GM13976 (cell line): ENCODE data around the gene ASCL5.

Experiments used
- DNase-seq: peaks from one replicate; pipeline ENCODE4 v3.0.0; 2012; ENCODE audit warnings: low spot score
- in situ Hi-C: fragments of 300-500 bp; cut with MboI; formaldehyde crosslinking; loops from one replicate; pipeline ENCODE4 v1.12.0; 2022; ENCODE audit warnings: low sequenced_read_pairs, mixed read lengths, inconsistent platforms; ENCODE audit not compliant: unreplicated experiment
- TF ChIP-seq, protein P1 (sequence below): IDR thresholded peaks from 2 replicates; pipeline ENCODE4 v1.5.1; 2012; ENCODE audit warnings: borderline replicate concordance, mild to moderate bottlenecking; ENCODE audit not compliant: insufficient read depth; ENCODE audit errors: extremely low read depth, missing control alignments, control extremely low read depth

ASCL5 gene

DNA sequence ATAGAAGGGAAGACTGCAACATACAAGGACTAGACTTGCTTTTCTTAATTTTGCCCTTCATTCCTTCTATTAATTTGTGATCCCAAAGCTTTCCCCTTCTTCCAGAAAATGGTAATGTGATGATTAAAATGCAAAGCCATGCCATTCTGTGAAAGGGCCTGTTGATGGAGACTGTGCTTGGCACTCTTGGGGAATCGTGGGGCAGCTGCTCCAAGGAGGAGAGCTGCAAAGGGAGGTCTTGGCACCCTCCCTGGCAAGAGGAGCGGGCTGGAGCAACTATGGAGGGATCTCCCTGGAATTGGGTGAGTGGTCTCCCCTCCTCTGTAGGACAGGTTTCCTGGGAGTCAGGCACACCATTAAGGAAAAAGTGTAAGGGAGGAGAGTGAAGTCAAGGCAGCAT lies 31.4 kb downstream of the ASCL5 start:
- TF ChIP-seq, protein P1, sequence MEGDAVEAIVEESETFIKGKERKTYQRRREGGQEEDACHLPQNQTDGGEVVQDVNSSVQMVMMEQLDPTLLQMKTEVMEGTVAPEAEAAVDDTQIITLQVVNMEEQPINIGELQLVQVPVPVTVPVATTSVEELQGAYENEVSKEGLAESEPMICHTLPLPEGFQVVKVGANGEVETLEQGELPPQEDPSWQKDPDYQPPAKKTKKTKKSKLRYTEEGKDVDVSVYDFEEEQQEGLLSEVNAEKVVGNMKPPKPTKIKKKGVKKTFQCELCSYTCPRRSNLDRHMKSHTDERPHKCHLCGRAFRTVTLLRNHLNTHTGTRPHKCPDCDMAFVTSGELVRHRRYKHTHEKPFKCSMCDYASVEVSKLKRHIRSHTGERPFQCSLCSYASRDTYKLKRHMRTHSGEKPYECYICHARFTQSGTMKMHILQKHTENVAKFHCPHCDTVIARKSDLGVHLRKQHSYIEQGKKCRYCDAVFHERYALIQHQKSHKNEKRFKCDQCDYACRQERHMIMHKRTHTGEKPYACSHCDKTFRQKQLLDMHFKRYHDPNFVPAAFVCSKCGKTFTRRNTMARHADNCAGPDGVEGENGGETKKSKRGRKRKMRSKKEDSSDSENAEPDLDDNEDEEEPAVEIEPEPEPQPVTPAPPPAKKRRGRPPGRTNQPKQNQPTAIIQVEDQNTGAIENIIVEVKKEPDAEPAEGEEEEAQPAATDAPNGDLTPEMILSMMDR = no peak
- in situ Hi-C loops = no loop called here
- no peak for DNase-seq

DNA sequence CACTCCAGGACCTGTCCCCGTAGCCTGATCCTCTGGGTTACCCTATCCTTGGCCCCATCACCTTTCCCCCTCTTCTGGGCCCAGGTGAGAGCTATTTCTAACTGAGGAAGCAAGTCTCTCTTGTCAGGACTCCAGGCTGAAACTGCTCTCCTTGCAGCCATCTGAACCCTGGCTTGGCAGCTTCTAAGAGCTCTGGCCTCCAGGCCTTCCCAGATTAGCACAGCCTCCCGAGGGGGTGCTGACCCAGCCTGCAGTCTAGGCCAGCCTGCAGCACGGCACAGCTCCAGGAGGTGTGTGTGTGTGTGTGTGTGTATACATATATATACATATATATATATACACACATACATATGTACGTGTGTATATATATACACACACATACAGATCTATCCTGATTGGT lies 32.2 kb downstream of the ASCL5 start:
- TF ChIP-seq, protein P1 = no peak
- DNase-seq = no peak
- in situ Hi-C loops = no loop called here

DNA sequence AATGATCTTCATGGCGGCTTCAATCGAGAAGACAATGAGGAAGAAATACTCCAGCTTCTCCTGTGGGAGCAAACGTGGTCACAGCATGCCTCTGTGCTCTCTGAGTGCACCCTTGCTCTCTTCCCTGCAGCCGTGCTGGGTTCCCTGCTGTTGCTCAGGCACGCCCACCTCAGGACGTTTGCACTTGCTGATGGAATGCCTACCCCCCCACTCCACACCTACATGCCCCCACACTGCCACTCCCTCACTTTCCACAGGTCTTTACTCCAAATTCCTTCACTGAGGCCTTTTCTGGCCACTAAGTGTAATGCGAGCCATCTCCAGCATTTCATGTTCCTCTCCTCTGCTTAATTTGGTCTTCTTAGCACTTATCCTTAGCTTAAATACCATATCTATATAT lies 33.0 kb downstream of the ASCL5 start:
- DNase-seq = no peak
- in situ Hi-C loops = no loop called here
- TF ChIP-seq, protein P1 = no peak

DNA sequence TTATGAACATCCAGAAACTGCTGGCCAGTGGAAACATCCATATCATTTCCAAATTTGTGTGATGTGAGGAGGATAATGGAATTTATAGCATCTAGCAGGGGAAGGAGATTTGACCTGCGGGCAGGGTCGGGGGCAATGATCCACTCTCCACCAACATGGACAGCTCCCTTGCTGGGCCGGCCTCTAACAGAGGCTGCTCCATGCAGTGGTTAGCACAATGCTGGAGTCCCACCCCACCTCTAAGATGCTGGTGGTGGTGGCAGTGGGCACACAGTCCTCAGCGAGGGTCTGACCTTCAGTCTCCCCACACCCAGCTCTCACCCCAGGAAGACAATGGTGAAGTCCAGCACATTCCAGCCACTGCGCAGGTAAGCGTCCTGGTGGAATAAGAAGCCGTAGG lies 33.4 kb downstream of the ASCL5 start:
- in situ Hi-C loops = no loop called here
- no peak for DNase-seq
- TF ChIP-seq, protein P1 = no peak

DNA sequence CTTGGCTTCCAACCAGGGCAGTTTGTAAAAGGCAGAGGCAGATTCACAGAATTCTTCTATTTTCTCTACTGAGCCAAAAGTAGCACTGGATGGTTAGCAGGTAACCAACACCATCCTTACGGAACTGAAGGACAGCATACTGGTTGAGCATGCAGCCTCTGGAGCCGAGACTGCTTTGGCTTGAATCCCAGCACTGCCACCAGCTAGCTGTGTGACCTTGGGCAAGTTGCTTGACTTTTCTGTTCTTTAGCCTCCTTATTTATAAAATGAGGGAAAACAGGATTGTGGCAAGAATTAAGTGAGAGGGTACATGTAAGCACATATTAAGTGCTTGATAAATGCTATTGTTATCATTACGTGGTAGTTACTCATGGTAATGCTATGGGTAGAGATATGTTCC lies 34.2 kb downstream of the ASCL5 start:
- no peak for DNase-seq
- in situ Hi-C loops = no loop called here
- TF ChIP-seq, protein P1 = no peak

DNA sequence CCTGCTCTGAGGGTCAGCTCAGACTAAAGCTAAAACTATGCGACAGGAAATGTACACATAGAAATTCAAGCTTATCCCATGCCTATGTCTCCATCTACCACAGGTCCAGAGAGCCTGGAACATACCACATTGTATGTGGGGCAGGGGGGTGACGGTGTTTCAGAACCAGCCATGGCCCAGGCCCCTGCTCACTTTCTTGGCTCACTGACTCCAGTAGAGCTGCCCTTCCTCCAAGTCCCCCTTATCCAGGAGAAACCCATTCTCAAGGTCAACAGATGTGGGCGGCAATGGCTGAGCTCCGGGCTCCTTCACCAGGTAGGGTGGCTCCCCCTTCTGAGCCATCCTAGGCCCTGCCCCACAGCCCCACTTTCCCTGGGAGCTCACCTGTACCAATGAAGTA lies 35.7 kb downstream of the ASCL5 start:
- in situ Hi-C loops = no loop called here
- DNase-seq = no peak
- TF ChIP-seq, protein P1 = no peak

DNA sequence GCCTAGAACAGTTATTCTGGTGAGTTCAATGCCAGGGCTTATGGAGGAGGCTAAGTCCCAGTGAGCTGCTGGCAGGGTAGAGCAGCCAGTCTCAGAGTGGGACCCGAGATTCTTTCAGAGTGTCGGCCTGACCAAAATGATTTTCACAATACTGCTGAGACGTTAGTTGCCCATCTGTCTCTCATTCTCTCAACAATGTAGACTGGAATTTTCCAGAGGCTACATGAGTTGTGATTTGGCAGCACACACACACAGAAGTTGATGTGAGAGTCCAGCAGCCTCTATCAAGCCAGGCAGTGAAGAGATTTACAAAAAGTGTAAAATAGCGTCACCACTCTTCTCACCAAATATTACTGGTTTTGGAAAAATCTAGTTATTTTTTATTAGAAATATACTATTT lies 36.4 kb downstream of the ASCL5 start:
- in situ Hi-C loops = no loop called here
- TF ChIP-seq, protein P1 = no peak
- no peak for DNase-seq
